ENCODE results near the gene ZNF638. TPM values are rescaled to one million over a fixed set of nuclear protein-coding genes. Genes with fewer than 3 reads are reported as not detected.
"Not testable (repeated sequence)": the region's sequence is repeated elsewhere in the genome, so short reads cannot be mapped to it uniquely, and the experiment has no call there.

Gene ZNF638
- total RNA-seq, 3 donors from 2014 or later (not counting 1 experiment from before 2014, with no cell fraction given) = 104 to 126 (median 113) TPM

- TF ChIP-seq CTCF (IDR thresholded peaks at IDR 0.05) = no peak
Measured at GRCh38 chr2:71313016-71313766, 18.4 kb upstream of the ZNF638 start.

GRCh38 chr2:71317060-71317459, 14.5 kb upstream of the ZNF638 start:
- 97% methylated on average over 4 of the region's 4 CpGs for WGBS (ENCODE audit: insufficient coverage)
- H3K36me3 Mint-ChIP-seq = peaks cover 18% of the 10 kb centered on the region
- peaks cover 8 to 14% of the 10 kb centered on the region in 2 donors for H3K9me3 Mint-ChIP-seq
- peaks cover 8 to 10% of the 10 kb centered on the region in 2 donors for H3K27me3 Mint-ChIP-seq (ENCODE audit: low read depth in 2 of 2)
- no peaks in the 10 kb centered on the region for H3K4me1 ChIP-seq (ENCODE audit: control insufficient read depth, insufficient read depth, low read length)
- TF ChIP-seq CTCF (IDR thresholded peaks at IDR 0.05) = no peak
- H3K9me3 ChIP-seq (ENCODE audit: control insufficient read depth, insufficient read depth, low read length) = peaks cover 10% of the 10 kb centered on the region
- no peaks in the 10 kb centered on the region for H3K36me3 ChIP-seq (ENCODE audit: control insufficient read depth, insufficient read depth, low read length)
- H3K27ac ChIP-seq (ENCODE audit: low read length) = no peak overlapping the region
- H3K4me3 ChIP-seq (ENCODE audit: low read length) = no peak overlapping the region
- no peaks in the 10 kb centered on the region for H3K4me1 Mint-ChIP-seq
- no peak overlapping the region for H3K4me3 Mint-ChIP-seq
- H3K27me3 ChIP-seq (ENCODE audit: control insufficient read depth, insufficient read depth, low read length) = no peaks in the 10 kb centered on the region
- intact Hi-C loops (cut with micrococcal nuclease) = no loop called here
- H3K27ac Mint-ChIP-seq = no peak overlapping the region
- no peak for DNase-seq
- no peak for ATAC-seq

More at GRCh38 chr2:71313016-71313766, 18.4 kb upstream of the ZNF638 start:
- H3K36me3 ChIP-seq (ENCODE audit: control insufficient read depth, insufficient read depth, low read length) = no peaks in the 10 kb centered on the region
- peaks cover 6% of the 10 kb centered on the region for H3K9me3 ChIP-seq (ENCODE audit: control insufficient read depth, insufficient read depth, low read length)
- H3K27ac Mint-ChIP-seq = no peak overlapping the region
- H3K4me1 ChIP-seq (ENCODE audit: control insufficient read depth, insufficient read depth, low read length) = no peaks in the 10 kb centered on the region
- no peak overlapping the region for H3K4me3 Mint-ChIP-seq
- H3K27ac ChIP-seq (ENCODE audit: low read length) = no peak overlapping the region
- ATAC-seq (no peak), DNase-seq (no peak)
- intact Hi-C loops (cut with micrococcal nuclease) = no loop called here
- H3K27me3 Mint-ChIP-seq (ENCODE audit: low read depth in 2 of 2) = peaks cover 8 to 10% of the 10 kb centered on the region in 2 donors
- no peak overlapping the region for H3K4me3 ChIP-seq (ENCODE audit: low read length)
- H3K4me1 Mint-ChIP-seq = no peaks in the 10 kb centered on the region
- 95% methylated on average over 9 of the region's 9 CpGs for WGBS (ENCODE audit: insufficient coverage)
- no peaks in the 10 kb centered on the region for H3K27me3 ChIP-seq (ENCODE audit: control insufficient read depth, insufficient read depth, low read length)
- H3K36me3 Mint-ChIP-seq = no peaks in the 10 kb centered on the region
- peaks cover 2 to 3% of the 10 kb centered on the region in 2 donors for H3K9me3 Mint-ChIP-seq

- H3K9me3 ChIP-seq (ENCODE audit: control insufficient read depth, insufficient read depth, low read length); H3K4me1 ChIP-seq (ENCODE audit: control insufficient read depth, insufficient read depth, low read length); ATAC-seq; H3K27me3 ChIP-seq (ENCODE audit: control insufficient read depth, insufficient read depth, low read length); H3K27ac Mint-ChIP-seq; DNase-seq; H3K4me3 ChIP-seq (ENCODE audit: low read length); H3K36me3 ChIP-seq (ENCODE audit: control insufficient read depth, insufficient read depth, low read length); H3K27ac ChIP-seq (ENCODE audit: low read length); H3K4me1 Mint-ChIP-seq; H3K4me3 Mint-ChIP-seq; intact Hi-C loops (cut with micrococcal nuclease): not testable (repeated sequence)
- H3K27me3 Mint-ChIP-seq (ENCODE audit: low read depth in 2 of 2) = peaks cover 8 to 10% of the 10 kb centered on the region in 2 donors
- H3K9me3 Mint-ChIP-seq = peaks cover 8 to 17% of the 10 kb centered on the region in 2 donors
- 94% methylated on average over 4 of the region's 4 CpGs for WGBS (ENCODE audit: insufficient coverage)
- H3K36me3 Mint-ChIP-seq = peaks cover 26% of the 10 kb centered on the region
Measured at GRCh38 chr2:71317900-71318299, 13.7 kb upstream of the ZNF638 start.

GRCh38 chr2:71323386-71323785, 8.2 kb upstream of the ZNF638 start:
- no peaks in the 10 kb centered on the region for H3K27me3 Mint-ChIP-seq (ENCODE audit: low read depth in 2 of 2)
- no peaks in the 10 kb centered on the region for H3K27me3 ChIP-seq (ENCODE audit: control insufficient read depth, insufficient read depth, low read length)
- peaks cover 26% of the 10 kb centered on the region for H3K36me3 Mint-ChIP-seq
- no peak overlapping the region for H3K27ac ChIP-seq (ENCODE audit: low read length)
- TF ChIP-seq CTCF (IDR thresholded peaks at IDR 0.05) = no peak
- no peaks in the 10 kb centered on the region for H3K36me3 ChIP-seq (ENCODE audit: control insufficient read depth, insufficient read depth, low read length)
- ATAC-seq = no peak
- 93% methylated on average over 6 of the region's 6 CpGs for WGBS (ENCODE audit: insufficient coverage)
- no peak for DNase-seq
- H3K4me3 Mint-ChIP-seq = no peak overlapping the region
- intact Hi-C loops (cut with micrococcal nuclease) = no loop called here
- H3K9me3 ChIP-seq (ENCODE audit: control insufficient read depth, insufficient read depth, low read length) = peaks cover 3% of the 10 kb centered on the region
- no peaks in the 10 kb centered on the region for H3K4me1 ChIP-seq (ENCODE audit: control insufficient read depth, insufficient read depth, low read length)
- no peaks in the 10 kb centered on the region for H3K4me1 Mint-ChIP-seq
- peaks cover 6 to 14% of the 10 kb centered on the region in 2 donors for H3K9me3 Mint-ChIP-seq
- no peak overlapping the region for H3K27ac Mint-ChIP-seq
- no peak overlapping the region for H3K4me3 ChIP-seq (ENCODE audit: low read length)

All from natural killer cell (primary cell).